WTC11 (cell line): ENCODE results near the gene SPATA18. TPM values are rescaled to one million over a fixed set of nuclear protein-coding genes. Genes with fewer than 3 reads are reported as not detected.

ENCODE experiments used
- ATAC-seq: fragments of 200-7000 bp; cut with Tn5 transposase; 2 replicates; pipeline ENCODE4 v1.10.0; 2021; ENCODE audit warnings: mild to moderate bottlenecking, moderate library complexity
- CTCF ChIA-PET: fragments of 300-600 bp; sonication (Branson Sonifier 250); formaldehyde crosslinking; loops from one replicate; lab custom pipeline; 2021; ENCODE audit warnings: antibody characterized with exemption; lab: Charles Lee
- POLR2A ChIA-PET: fragments of 350-600 bp; sonication (Branson Sonifier 250); formaldehyde crosslinking; loops from one replicate; lab custom pipeline; 2021; ENCODE audit warnings: antibody characterized with exemption; lab: Charles Lee
- DNase-seq: peaks from one replicate; pipeline ENCODE4 v3.0.0; 2021; ENCODE audit warnings: low spot score
- H3K27ac Mint-ChIP-seq: 2 replicates; pipeline ENCODE4 v1.8.0; 2021; ENCODE audit warnings: mixed read lengths
- H3K27me3 Mint-ChIP-seq: 2 replicates; pipeline ENCODE4 v1.8.0; 2021; ENCODE audit warnings: low read depth, mild to moderate bottlenecking, moderate library complexity, mixed read lengths
- H3K36me3 Mint-ChIP-seq: 2 replicates; pipeline ENCODE4 v1.8.0; 2021; ENCODE audit warnings: mixed read lengths
- H3K4me1 Mint-ChIP-seq: 2 replicates; pipeline ENCODE4 v1.8.0; 2022; ENCODE audit warnings: mixed read lengths
- H3K4me3 Mint-ChIP-seq: 2 replicates; pipeline ENCODE4 v1.8.0; 2021; ENCODE audit warnings: mild to moderate bottlenecking, moderate library complexity, mixed read lengths
- H3K9me3 Mint-ChIP-seq: 2 replicates; pipeline ENCODE4 v1.8.0; 2021; ENCODE audit warnings: mixed read lengths
- ATF3 ChIP-seq: sonication (generic); formaldehyde crosslinking; conservative IDR thresholded peaks from 2 replicates; pipeline ENCODE4 v1.8.1; 2022; ENCODE audit warnings: mild to moderate bottlenecking, missing genetic modification reagents
- E2F1 ChIP-seq: sonication (generic); formaldehyde crosslinking; IDR thresholded peaks from 2 replicates; pipeline ENCODE4 v1.8.0; 2022; ENCODE audit warnings: mild to moderate bottlenecking, missing genetic modification reagents
- E2F4 ChIP-seq: sonication (generic); formaldehyde crosslinking; IDR thresholded peaks from 2 replicates; pipeline ENCODE4 v1.8.1; 2022; ENCODE audit warnings: low read depth, mild to moderate bottlenecking, moderate library complexity, missing genetic modification reagents, borderline replicate concordance
- ESRRA ChIP-seq: sonication (generic); formaldehyde crosslinking; IDR thresholded peaks from 2 replicates; pipeline ENCODE4 v1.8.1; 2022; ENCODE audit warnings: mild to moderate bottlenecking, missing genetic modification reagents, borderline replicate concordance
- ETV6 ChIP-seq: sonication (generic); formaldehyde crosslinking; IDR thresholded peaks from 2 replicates; pipeline ENCODE4 v1.8.1; 2022; ENCODE audit warnings: mild to moderate bottlenecking, missing genetic modification reagents
- GABPB1 ChIP-seq: sonication (generic); formaldehyde crosslinking; IDR thresholded peaks from 2 replicates; pipeline ENCODE4 v1.8.1; 2023; ENCODE audit warnings: mild to moderate bottlenecking, missing genetic modification reagents
- GRHL2 ChIP-seq: fragments of 250-450 bp; sonication (Bioruptor Pico); IDR thresholded peaks from 2 replicates; pipeline ENCODE4 v1.8.0; 2022; ENCODE audit warnings: mild to moderate bottlenecking, moderate library complexity; ENCODE audit not compliant: insufficient replicate concordance, severe bottlenecking
- HMGA2 ChIP-seq: fragments of 250-450 bp; sonication (Bioruptor Pico); IDR thresholded peaks from 2 replicates; pipeline ENCODE4 v1.4.0; 2021; ENCODE audit warnings: mild to moderate bottlenecking, moderate library complexity
- IRF2 ChIP-seq: sonication (generic); formaldehyde crosslinking; IDR thresholded peaks from 2 replicates; pipeline ENCODE4 v1.8.0; 2022; ENCODE audit warnings: low read depth, missing genetic modification reagents, borderline replicate concordance
- JAZF1 ChIP-seq: fragments of 250-450 bp; sonication (Bioruptor Pico); IDR thresholded peaks from 2 replicates; pipeline ENCODE4 v1.9.0; 2021; ENCODE audit warnings: moderate library complexity, mild to moderate bottlenecking, inconsistent platforms
- NFATC4 ChIP-seq: fragments of 250-450 bp; sonication (Bioruptor Pico); IDR thresholded peaks from 2 replicates; pipeline ENCODE4 v1.9.0; 2021; ENCODE audit warnings: mild to moderate bottlenecking
- NFE2L1 ChIP-seq: sonication (generic); formaldehyde crosslinking; IDR thresholded peaks from 2 replicates; pipeline ENCODE4 v1.8.1; 2023; ENCODE audit warnings: missing genetic modification reagents
- NR2C2 ChIP-seq: sonication (generic); formaldehyde crosslinking; IDR thresholded peaks from 2 replicates; pipeline ENCODE4 v1.8.0; 2022; ENCODE audit warnings: mild to moderate bottlenecking, missing genetic modification reagents
- NR3C1 ChIP-seq: sonication (generic); formaldehyde crosslinking; conservative IDR thresholded peaks from 2 replicates; pipeline ENCODE4 v1.8.1; 2023; ENCODE audit warnings: low read depth, mild to moderate bottlenecking, missing genetic modification reagents
- OVOL2 ChIP-seq: fragments of 250-450 bp; sonication (Bioruptor Pico); IDR thresholded peaks from 2 replicates; pipeline ENCODE4 v1.9.0; 2021; ENCODE audit warnings: mild to moderate bottlenecking, borderline replicate concordance
- RORB ChIP-seq: fragments of 250-450 bp; sonication (Bioruptor Pico); IDR thresholded peaks from 2 replicates; pipeline ENCODE4 v1.9.0; 2021; ENCODE audit warnings: mild to moderate bottlenecking
- SMAD3 ChIP-seq: sonication (generic); formaldehyde crosslinking; IDR thresholded peaks from 2 replicates; pipeline ENCODE4 v1.8.0; 2022; ENCODE audit warnings: missing genetic modification reagents, mild to moderate bottlenecking, borderline replicate concordance
- SP1 ChIP-seq: sonication (generic); formaldehyde crosslinking; conservative IDR thresholded peaks from 2 replicates; pipeline ENCODE4 v1.8.1; 2022; ENCODE audit warnings: missing genetic modification reagents
- STAT6 ChIP-seq: sonication (generic); formaldehyde crosslinking; conservative IDR thresholded peaks from 2 replicates; pipeline ENCODE4 v1.8.1; 2023; ENCODE audit warnings: mild to moderate bottlenecking, low read depth, missing genetic modification reagents, moderate library complexity
- TP53 ChIP-seq: sonication (generic); formaldehyde crosslinking; IDR thresholded peaks from 2 replicates; pipeline ENCODE4 v1.8.1; 2023; ENCODE audit warnings: mild to moderate bottlenecking, missing genetic modification reagents
- USF1 ChIP-seq: sonication (generic); formaldehyde crosslinking; IDR thresholded peaks from 2 replicates; pipeline ENCODE4 v1.8.0; 2022; ENCODE audit warnings: mild to moderate bottlenecking, missing genetic modification reagents
- ZBTB21 ChIP-seq: sonication (generic); formaldehyde crosslinking; IDR thresholded peaks from 2 replicates; pipeline ENCODE4 v1.8.1; 2023; ENCODE audit warnings: mild to moderate bottlenecking, missing genetic modification reagents, borderline replicate concordance
- ZNF219 ChIP-seq: sonication (generic); formaldehyde crosslinking; IDR thresholded peaks from 2 replicates; pipeline ENCODE4 v1.8.0; 2023; ENCODE audit warnings: missing genetic modification reagents, mild to moderate bottlenecking, borderline replicate concordance
- ZNF263 ChIP-seq: sonication (generic); formaldehyde crosslinking; IDR thresholded peaks from 2 replicates; pipeline ENCODE4 v1.8.1; 2022; ENCODE audit warnings: low read depth, mild to moderate bottlenecking, moderate library complexity, missing genetic modification reagents
- ZNF317 ChIP-seq: sonication (generic); formaldehyde crosslinking; IDR thresholded peaks from 2 replicates; pipeline ENCODE4 v1.8.1; 2023; ENCODE audit warnings: low read depth, mild to moderate bottlenecking, moderate library complexity, missing genetic modification reagents, borderline replicate concordance
- ZNF423 ChIP-seq: fragments of 250-450 bp; sonication (Bioruptor Pico); IDR thresholded peaks from 2 replicates; pipeline ENCODE4 v2.1.2; 2022; ENCODE audit warnings: mild to moderate bottlenecking, moderate library complexity
- ZSCAN18 ChIP-seq: fragments of 250-450 bp; sonication (Bioruptor Pico); IDR thresholded peaks from 2 replicates; pipeline ENCODE4 v2.1.2; 2022; ENCODE audit warnings: mild to moderate bottlenecking, moderate library complexity
- total RNA-seq: library from RNA; stranded (reverse); gene quantifications from 3 replicates; pipeline ENCODE4 v1.2.3, GENCODE V29; 2021

The SPATA18 gene
- total RNA-seq, 1 experiment from 2014 or later: 6.6 TPM

GRCh38 chr4:52037689-52038102 lies 13.4 kb upstream of the SPATA18 start (continued):
- TF ChIP-seq E2F4 (no peak), NR3C1 (CRISPR knock-in tag) (no peak), ZNF317 (CRISPR knock-in tag) (no peak)

GRCh38 chr4:52038103-52038912 lies 12.8 kb upstream of the SPATA18 start, which contains the start of gene SGCB:
SGCB (minus strand) TSS chr4:52038299; CDS start chr4:52038259, 40 bp downstream.
- ChIA-PET POLR2A (interaction anchor here (1.0 to 1.5 kb wide), 2 partner anchors 14 to 195 kb away, joined by 4 read pairs; partner anchors contain the start of gene DCUN1D4), CTCF (interaction anchor here (0.8 to 1.4 kb wide), 3 partner anchors 10 to 153 kb away, joined by 3 to 4 read pairs (median 3); no protein-coding TSS in a partner anchor)
- peak within 1 kb of the TSS; percentile 81 for H3K4me3 Mint-ChIP-seq
- DNase-seq (peak; percentile 74), ATAC-seq (peak; percentile 87)
- peak within 1 kb of the TSS; percentile 37; the same call in 1 of the 2 replicates for H3K27ac Mint-ChIP-seq
- peaks cover 26% of the 10 kb centered on the region for H3K4me1 Mint-ChIP-seq
- H3K9me3 Mint-ChIP-seq: no peaks in the 10 kb centered on the region
- H3K27me3 Mint-ChIP-seq: peaks cover 36% of the 10 kb centered on the region
- H3K36me3 Mint-ChIP-seq: no peaks in the 10 kb centered on the region
- 0 out of 2 replicates have a peak, but pooled peaks have one; percentile 40 for TF ChIP-seq TP53 (CRISPR knock-in tag)
- TF ChIP-seq RORB (CRISPR knock-in tag): no peak
- TF ChIP-seq ZNF219 (CRISPR knock-in tag): no peak
- TF ChIP-seq ATF3: no peak
- TF ChIP-seq ZSCAN18 (CRISPR knock-in tag): no peak
- no peak for TF ChIP-seq OVOL2 (CRISPR knock-in tag)
- TF ChIP-seq E2F1: no peak
- no peak for TF ChIP-seq GABPB1 (CRISPR knock-in tag)
- TF ChIP-seq ESRRA (CRISPR knock-in tag): no peak
- no peak for TF ChIP-seq SMAD3 (CRISPR knock-in tag)
- no peak for TF ChIP-seq NFATC4 (CRISPR knock-in tag)
- TF ChIP-seq USF1 (CRISPR knock-in tag): no peak
- TF ChIP-seq STAT6 (CRISPR knock-in tag): no peak
- peak; percentile 66; the same call in 1 of the 2 replicates for TF ChIP-seq ZBTB21 (CRISPR knock-in tag)
- TF ChIP-seq IRF2 (CRISPR knock-in tag): no peak
- no peak for TF ChIP-seq HMGA2 (CRISPR knock-in tag)
- TF ChIP-seq ZNF423 (CRISPR knock-in tag): peak; percentile 19; the same call in 1 of the 2 replicates
- TF ChIP-seq ZNF263 (CRISPR knock-in tag): no peak
- 0 out of 2 replicates have a peak, but pooled peaks have one; percentile 27 for TF ChIP-seq NR2C2 (CRISPR knock-in tag)
- peak; percentile 29; the same call in 1 of the 2 replicates for TF ChIP-seq SP1 (CRISPR knock-in tag)
- TF ChIP-seq E2F4: peak; percentile 63; the same call in 1 of the 2 replicates
- TF ChIP-seq NFE2L1 (CRISPR knock-in tag): no peak
- TF ChIP-seq JAZF1: no peak
- no peak for TF ChIP-seq ETV6
- no peak for TF ChIP-seq GRHL2 (CRISPR knock-in tag)
